ENCODE data around the gene ERFL.

GRCh38 chr19:41955521-41955920 is 27.3 kb upstream of the ERFL start:
- TF ChIP-seq CTCF (IDR thresholded peaks at IDR 0.05) (no peak), POLR2AphosphoS5 (IDR thresholded peaks at IDR 0.05; ENCODE audit: low read depth, low read length) (no peak), EP300 (IDR thresholded peaks at IDR 0.05; ENCODE audit: borderline replicate concordance in 1 of 2, low read depth in 1 of 2, low read length in 1 of 2) (no peak), REST (IDR thresholded peaks at IDR 0.05; ENCODE audit: low read depth, low read length) (no peak), CHD2 (IDR thresholded peaks at IDR 0.05; ENCODE audit: low read length, partially characterized antibody) (no peak), GABPA (IDR thresholded peaks at IDR 0.05; ENCODE audit: low read depth) (no peak), MXI1 (IDR thresholded peaks at IDR 0.05; ENCODE audit: low read depth, low read length) (no peak), JUND (IDR thresholded peaks at IDR 0.05) (no peak), FOXM1 (IDR thresholded peaks at IDR 0.05; ENCODE audit: low read depth) (no peak), PBX3 (IDR thresholded peaks at IDR 0.05) (no peak), RAD21 (IDR thresholded peaks at IDR 0.05; ENCODE audit: low read length) (no peak), TCF12 (IDR thresholded peaks at IDR 0.05) (no peak), TAF1 (IDR thresholded peaks at IDR 0.05; ENCODE audit: borderline replicate concordance, low read depth, low read length) (no peak)
- TF ChIP-seq, protein P1, sequence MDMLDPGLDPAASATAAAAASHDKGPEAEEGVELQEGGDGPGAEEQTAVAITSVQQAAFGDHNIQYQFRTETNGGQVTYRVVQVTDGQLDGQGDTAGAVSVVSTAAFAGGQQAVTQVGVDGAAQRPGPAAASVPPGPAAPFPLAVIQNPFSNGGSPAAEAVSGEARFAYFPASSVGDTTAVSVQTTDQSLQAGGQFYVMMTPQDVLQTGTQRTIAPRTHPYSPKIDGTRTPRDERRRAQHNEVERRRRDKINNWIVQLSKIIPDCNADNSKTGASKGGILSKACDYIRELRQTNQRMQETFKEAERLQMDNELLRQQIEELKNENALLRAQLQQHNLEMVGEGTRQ (IDR thresholded peaks at IDR 0.05; ENCODE audit: borderline replicate concordance, low read depth, low read length), result no peak
